Activated naive CD4-positive, alpha-beta T cell treated with anti-CD3 and anti-CD28 coated beads, Interleukin-2, amount 50 U/mL, for 72 hours (primary cell): ENCODE measurements around the gene MAMSTR. TPM values are rescaled to one million over a fixed set of nuclear protein-coding genes. Genes with fewer than 3 reads are reported as not detected.
"Not testable (repeated sequence)": the region's sequence is repeated elsewhere in the genome, so short reads cannot be mapped to it uniquely, and the experiment has no call there.

Experiments used
- ATAC-seq, 2 donors: fragments of 150-1000 bp; cut with Tn5 transposase; 2 replicates each; pipeline ENCODE4 v1.10.0; 2021; ENCODE audit warnings: mild to moderate bottlenecking in 2 of 2, moderate library complexity in 2 of 2
- DNase-seq, 2 donors: peaks; one replicate each; pipeline ENCODE4 v3.0.0; 2021 to 2022; ENCODE audit warnings: low spot score in 2 of 2
- H3K27ac Mint-ChIP-seq, 2 donors: one replicate each; pipeline ENCODE4 v1.8.0; 2022; ENCODE audit warnings: mild to moderate bottlenecking in 2 of 2, mixed read lengths in 2 of 2
- H3K36me3 Mint-ChIP-seq, 2 donors: one replicate each; pipeline ENCODE4 v1.8.0; 2022; ENCODE audit warnings: mixed read lengths in 2 of 2
- H3K9me3 Mint-ChIP-seq, 2 donors: one replicate each; pipeline ENCODE4 v1.8.0; 2022; ENCODE audit warnings: mixed read lengths in 2 of 2
- total RNA-seq, 2 donors: library from RNA; stranded (reverse); gene quantifications; one replicate each; pipeline ENCODE4 v1.2.3, GENCODE V29; 2022

MAMSTR gene
- total RNA-seq, 2 donors from 2014 or later: 1.1 to 1.4 TPM

DNA sequence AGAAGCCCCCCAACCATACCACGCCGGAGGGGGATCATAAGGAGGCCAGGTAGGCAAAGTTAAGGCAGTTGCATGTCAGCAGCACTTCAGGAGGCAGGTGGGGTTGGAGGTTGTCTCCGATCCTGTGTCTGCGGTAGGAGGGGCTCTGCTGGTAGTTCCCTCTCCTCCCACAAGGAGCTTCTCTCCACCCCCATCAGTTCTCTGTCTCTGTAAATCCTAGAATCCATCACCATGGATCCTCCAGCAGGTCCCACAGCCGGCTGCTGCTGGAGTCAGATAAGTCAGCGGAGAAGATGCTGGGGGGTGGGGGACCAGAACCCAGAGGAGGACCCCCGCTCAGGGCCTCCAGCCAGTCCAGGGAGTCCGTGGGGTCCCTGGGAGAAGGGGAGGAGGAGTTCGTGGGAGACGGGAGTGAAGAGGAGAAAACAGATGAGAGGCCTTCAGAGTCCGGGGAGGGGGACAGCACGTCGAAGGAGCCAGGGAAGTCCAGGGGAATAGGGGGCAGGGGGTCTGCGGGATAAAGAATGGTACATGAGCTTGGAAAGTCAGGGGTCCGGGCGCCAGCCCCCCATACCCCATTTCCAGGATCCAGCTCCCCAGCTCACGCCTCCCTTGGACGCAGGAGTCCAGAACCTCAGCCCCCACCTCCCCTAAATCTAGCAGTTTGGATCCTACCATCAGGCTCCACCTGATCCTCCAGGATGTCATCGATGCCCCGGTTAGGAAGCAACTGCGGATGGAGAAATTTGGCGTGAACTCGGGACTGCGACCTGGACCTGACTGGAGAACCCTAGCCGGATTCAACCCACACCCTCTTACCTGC, 6.3 kb downstream of the MAMSTR start:
- Mint-ChIP-seq H3K9me3 (no peaks in the 10 kb centered on the region), H3K27ac (peak overlapping the region; percentile 84 to 86), H3K36me3 (peaks cover 6 to 19% of the 10 kb centered on the region in 2 donors)
- ATAC-seq (no peak), DNase-seq (no peak)

DNA sequence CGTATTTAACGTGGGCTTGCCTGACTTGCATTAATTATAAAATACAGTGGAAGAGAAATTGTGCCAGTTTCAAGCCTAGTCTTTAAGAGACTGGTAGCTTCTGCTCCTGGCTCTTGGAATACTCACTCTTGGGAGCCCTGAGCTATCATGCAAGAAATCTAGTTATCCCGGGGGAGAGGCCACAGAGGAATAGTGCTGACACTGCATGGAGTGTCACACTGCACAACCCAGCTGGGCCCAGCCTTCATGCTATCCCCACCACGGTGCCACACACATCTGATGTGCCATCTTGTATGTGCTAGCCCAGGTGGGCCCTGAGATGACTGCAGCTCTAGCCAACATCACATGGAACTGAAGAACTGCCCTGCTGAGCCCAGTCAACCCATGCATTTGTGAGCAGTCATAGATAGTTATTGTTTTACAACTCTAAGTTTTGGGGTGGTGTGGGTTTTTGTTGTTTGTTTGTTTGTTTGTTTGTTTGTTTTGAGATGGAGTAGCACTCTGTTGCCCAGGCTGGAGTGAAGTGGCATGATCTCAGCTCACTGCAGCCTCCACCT, 8.3 kb downstream of the MAMSTR start:
- H3K36me3 Mint-ChIP-seq: peaks cover 6 to 19% of the 10 kb centered on the region in 2 donors
- ATAC-seq: no peak

DNA sequence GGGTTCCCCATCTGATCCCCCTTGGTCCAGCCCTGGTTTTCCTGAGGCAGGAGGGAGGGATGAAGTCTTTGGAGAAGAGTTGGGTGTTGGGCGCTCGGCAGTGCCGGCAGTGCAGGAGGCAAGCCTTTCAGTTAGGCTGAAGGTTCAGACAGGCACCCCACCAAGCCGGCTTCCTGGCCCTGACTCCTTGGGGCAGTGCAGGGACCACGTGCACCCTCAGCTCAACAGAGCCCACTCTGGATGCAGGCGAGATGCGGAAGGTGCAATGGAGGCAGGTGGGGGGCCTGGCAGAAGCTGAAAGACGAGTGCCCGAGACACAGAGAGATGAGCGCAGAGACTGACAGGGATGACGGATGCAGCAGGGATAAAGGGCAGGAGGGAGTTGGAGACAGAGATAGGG, 11.1 kb downstream of the MAMSTR start:
- H3K36me3 Mint-ChIP-seq: peaks cover 10 to 19% of the 10 kb centered on the region in 2 donors
- DNase-seq (no peak), ATAC-seq (no peak)
- H3K27ac Mint-ChIP-seq: peak overlapping the region in 1 of 2 donors; percentile 71
- H3K9me3 Mint-ChIP-seq: no peaks in the 10 kb centered on the region

More for the DNA sequence above, 8.3 kb downstream of the MAMSTR start:
- H3K27ac Mint-ChIP-seq: no peak overlapping the region
- no peaks in the 10 kb centered on the region for H3K9me3 Mint-ChIP-seq
- no peak for DNase-seq

DNA sequence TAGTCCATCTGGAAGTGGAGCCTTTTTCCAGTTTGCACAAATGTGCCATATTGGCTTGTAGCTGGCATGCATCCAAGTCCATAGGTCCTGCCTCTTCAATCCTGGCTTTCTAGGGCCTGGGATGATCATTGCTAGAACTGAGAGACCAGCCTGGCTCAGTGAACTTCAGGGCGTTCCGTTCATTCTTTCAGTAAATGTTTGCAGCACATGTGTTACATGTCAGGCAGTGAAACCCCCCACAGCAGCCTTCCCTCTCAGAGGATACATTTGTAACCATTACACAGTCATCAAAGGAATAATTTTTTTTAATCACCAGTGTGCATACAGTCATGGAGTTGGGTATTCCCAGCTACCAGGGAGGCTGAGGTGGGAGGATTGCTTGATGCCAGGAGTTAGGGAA, 14.1 kb downstream of the MAMSTR start:
- no peak for ATAC-seq
- DNase-seq: no peak
- Mint-ChIP-seq H3K27ac (no peak overlapping the region), H3K9me3 (no peaks in the 10 kb centered on the region), H3K36me3 (peaks cover 0 to 11% of the 10 kb centered on the region in 2 donors)

DNA sequence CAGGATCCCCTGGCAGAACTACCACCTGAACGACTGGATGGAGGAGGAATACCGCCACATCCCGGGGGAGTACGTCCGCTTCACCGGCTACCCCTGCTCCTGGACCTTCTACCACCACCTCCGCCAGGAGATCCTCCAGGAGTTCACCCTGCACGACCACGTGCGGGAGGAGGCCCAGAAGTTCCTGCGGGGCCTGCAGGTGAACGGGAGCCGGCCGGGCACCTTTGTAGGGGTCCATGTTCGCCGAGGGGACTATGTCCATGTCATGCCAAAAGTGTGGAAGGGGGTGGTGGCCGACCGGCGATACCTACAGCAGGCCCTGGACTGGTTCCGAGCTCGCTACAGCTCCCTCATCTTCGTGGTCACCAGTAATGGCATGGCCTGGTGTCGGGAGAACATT, 16.2 kb downstream of the MAMSTR start:
- ATAC-seq (no peak), DNase-seq (no peak)
- Mint-ChIP-seq H3K9me3 (no peaks in the 10 kb centered on the region), H3K27ac (no peak overlapping the region), H3K36me3 (peaks cover 0 to 11% of the 10 kb centered on the region in 2 donors)

DNA sequence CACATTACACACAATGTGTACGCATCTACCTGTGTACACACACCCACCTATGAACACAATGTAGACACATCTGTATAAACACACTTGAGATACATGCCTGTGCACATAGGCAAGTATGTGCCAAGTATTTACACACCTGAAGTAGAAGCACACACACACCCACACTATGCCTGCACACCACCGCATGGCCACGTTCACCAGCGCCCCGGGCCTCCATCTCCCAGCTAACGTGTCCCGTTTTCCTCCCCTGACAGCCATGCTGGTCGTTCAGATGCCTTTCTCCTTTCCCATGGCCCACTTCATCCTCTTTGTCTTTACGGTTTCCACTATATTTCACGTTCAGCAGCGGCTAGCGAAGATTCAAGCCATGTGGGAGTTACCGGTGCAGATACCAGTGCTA, 16.8 kb downstream of the MAMSTR start:
- DNase-seq (no peak), ATAC-seq (no peak)
- no peak overlapping the region for H3K27ac Mint-ChIP-seq
- no peaks in the 10 kb centered on the region for H3K9me3 Mint-ChIP-seq
- H3K36me3 Mint-ChIP-seq: peaks cover 0 to 11% of the 10 kb centered on the region in 2 donors

DNA sequence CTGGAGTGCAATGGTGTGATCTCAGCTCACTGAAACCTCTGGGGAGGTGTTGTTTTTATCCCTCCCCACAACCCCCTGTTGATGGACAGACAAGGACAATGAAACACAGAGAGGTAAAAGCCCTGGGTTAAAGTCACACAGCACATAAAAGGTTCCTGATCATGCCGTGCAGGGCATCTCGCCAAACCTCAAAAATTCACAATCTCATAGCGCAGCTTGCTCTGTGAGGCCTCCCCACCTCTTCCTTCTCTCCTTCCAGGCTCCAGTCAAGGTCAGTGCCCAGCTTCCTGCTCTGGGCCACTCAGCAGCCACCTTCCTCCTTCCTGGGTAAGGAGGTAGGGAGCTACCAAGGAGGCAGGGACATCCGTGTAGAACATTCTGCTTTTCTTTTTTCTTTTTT, 21.5 kb downstream of the MAMSTR start:
- Mint-ChIP-seq H3K36me3 (peaks cover 0 to 6% of the 10 kb centered on the region in 2 donors), H3K27ac (no peak overlapping the region), H3K9me3 (no peaks in the 10 kb centered on the region)
- DNase-seq: no peak
- ATAC-seq: no peak

DNA sequence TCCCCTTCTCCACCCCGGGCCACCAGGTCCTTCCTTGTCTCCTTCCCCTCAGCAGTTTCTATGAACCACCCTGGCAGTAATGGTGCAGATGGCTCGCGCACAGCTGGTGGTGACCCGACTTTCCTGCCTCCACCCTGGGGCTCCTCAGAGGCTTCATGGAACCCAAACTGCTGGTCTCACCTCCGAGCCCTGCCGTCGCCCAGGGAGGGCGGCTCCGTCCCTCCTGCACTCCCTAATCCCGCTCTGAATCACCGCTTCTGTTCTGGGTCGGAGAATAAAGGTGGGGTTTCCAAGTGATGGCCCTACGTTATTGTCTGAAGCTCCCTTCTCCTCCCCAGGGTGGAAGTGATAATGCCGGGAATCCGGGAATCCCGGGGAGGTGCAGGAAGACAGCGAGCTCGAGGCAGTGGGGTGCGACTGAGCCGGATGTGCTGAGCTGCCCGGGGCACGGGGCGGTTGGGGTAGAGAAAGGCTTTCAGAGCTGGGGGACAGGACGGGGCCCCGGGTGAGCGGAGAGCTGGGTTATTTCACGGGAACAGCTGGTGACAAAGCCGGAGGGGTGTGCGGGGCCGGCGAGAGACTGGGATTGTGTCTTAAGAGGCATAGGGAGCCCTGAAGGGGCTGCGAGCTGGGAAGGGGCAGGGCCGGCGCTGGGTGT, 23.0 kb downstream of the MAMSTR start:
- no peaks in the 10 kb centered on the region for H3K9me3 Mint-ChIP-seq
- no peak for DNase-seq
- no peaks in the 10 kb centered on the region for H3K36me3 Mint-ChIP-seq
- peak in 1 of 2 donors; percentile 33 for ATAC-seq
- H3K27ac Mint-ChIP-seq: no peak overlapping the region

DNA sequence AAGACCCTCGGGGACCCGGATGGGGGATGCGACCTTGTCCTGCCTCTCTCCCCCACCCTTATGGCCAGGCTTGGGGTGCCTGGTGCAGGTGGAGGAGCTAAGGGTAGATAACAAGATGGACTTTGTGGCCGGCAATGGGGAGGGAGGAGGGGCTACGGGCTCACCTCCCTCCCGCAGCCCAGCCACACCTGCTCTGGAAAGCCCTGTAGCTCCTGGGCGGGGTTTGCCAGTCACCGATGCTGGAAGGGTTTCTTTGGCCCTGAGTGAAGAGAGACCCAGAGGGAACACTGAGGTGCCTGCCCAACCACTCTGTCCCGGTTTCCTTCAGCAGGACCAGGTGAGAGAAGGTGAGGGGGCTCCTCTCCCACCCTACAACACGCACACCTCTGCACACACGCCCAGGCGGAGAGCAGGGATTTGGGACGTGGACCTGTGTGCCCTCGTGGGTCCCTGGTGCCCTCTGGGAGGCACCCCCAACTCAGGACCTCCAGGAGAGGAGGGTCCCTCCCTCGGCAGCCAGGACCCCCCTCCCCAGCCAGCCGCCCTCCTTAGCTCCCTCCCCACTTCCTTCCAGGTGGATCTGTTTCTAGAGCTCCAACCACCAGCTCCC, 23.7 kb downstream of the MAMSTR start, which contains the start of gene FUT2:
Gene FUT2 (plus strand): TSS at position 229 of the 610 bp plus-strand sequence. CDS start 6,986 bp downstream, outside the sequence.
- Mint-ChIP-seq H3K9me3 (no peaks in the 10 kb centered on the region), H3K27ac (no peak within 1 kb of the TSS), H3K36me3 (no peaks in the 10 kb centered on the region)

DNA sequence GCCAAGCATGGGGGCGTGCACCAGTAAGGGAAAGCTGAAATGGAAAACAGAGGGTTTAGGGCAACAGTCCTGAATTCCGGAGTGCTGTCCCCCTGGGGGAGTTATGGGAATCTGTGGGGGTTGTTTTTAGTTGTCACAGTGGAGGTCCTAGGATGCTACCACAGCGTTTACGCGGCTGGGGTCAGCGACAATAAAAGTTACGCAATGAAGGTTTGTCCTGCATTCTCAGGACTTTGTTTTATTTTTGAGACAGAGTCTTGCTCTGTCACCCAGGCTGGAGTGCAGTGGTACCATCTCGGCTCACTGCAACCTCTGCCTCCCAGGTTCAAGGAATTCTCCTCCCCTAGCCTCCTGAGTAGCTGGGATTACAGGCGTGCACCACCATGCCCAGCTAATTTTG, 25.9 kb downstream of the MAMSTR start:
- not testable (repeated sequence) for H3K27ac Mint-ChIP-seq, H3K36me3 Mint-ChIP-seq, DNase-seq, ATAC-seq, H3K9me3 Mint-ChIP-seq

More for the DNA sequence above, 23.7 kb downstream of the MAMSTR start, which contains the start of gene FUT2:
- DNase-seq (no peak), ATAC-seq (no peak)

DNA sequence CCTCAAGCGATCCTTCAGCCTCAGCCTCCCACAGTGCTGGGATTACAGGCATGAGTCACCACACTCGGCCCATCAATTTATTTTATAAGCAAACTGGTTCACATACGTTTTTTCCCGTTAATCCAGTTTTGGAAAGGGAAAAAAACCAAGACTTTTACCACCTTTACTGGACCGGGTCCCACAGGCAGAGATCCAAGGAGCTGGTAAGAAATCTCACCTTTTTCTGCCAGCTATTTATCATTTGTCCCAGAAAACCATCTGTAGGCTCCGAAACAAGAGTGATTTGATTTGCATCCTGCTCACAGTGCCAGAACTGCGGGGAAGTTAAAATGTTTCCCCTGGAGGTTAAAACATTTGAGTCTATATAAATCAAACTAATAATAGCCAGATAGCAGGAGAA, 30.1 kb downstream of the MAMSTR start:
- no peaks in the 10 kb centered on the region for H3K9me3 Mint-ChIP-seq
- H3K27ac Mint-ChIP-seq: no peak overlapping the region
- no peaks in the 10 kb centered on the region for H3K36me3 Mint-ChIP-seq

DNA sequence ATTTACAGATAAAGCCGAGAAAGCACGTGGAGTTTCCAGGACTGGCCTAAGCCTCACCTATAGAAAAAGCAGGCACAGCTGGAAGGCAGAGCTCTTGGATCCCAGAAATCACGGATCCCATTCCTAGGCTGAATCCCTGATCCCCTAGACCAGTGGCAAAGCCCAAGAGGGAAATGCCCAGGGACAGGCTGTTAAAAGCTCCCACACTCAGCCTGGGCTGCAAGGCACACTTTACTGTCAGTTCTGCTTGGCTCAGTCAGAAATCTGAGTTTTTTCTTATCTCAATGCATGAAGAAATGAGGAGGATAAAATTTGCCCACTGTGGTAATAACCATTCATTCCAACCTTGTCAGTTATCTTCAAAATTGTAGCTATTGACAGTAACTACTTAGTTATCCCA, 31.7 kb downstream of the MAMSTR start:
- Mint-ChIP-seq H3K36me3 (no peaks in the 10 kb centered on the region), H3K27ac (no peak overlapping the region), H3K9me3 (no peaks in the 10 kb centered on the region)
- DNase-seq (no peak), ATAC-seq (no peak)

More for the DNA sequence above, 30.1 kb downstream of the MAMSTR start:
- ATAC-seq (no peak), DNase-seq (no peak)

DNA sequence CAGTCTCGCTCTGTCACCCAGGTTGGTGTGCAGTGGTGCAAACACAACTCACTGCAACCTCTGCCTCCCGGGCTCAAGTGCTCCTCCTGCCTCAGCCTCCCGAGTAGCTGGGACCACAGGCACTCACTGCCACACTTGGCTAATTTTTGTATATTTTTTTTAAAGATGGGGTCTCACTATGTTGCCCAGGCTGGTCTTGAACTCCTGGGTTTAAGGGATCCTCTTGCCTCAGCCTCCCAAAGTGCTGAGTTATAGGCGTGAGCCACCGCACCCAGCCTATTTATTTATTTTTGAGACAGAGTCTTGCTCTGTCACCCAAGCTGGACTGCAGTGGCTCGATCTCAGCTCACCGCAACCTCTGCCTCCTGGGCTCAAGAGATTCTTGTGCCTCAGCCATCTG, 32.9 kb downstream of the MAMSTR start:
- DNase-seq, H3K9me3 Mint-ChIP-seq, ATAC-seq, H3K27ac Mint-ChIP-seq, H3K36me3 Mint-ChIP-seq: not testable (repeated sequence)

DNA sequence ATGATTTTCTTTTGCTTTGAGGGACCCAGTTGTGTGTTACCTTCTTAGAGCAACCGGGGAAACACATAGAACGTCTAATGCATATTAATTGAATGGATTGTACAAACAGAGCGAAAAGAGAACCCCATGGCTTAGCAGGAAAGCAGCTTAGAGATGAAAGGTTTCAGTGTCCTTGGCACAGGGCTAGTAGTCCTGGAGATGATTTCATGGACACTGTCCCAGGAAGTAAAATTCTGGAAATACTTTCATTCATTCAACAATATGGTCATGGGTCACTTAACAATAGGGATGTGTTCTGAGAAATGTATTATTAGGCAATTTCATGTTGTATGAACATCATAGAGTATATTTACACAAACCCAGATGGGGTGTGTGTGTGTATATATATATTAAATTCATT, 33.4 kb downstream of the MAMSTR start:
- Mint-ChIP-seq H3K9me3 (no peaks in the 10 kb centered on the region), H3K27ac (no peak overlapping the region), H3K36me3 (no peaks in the 10 kb centered on the region)
- DNase-seq (no peak), ATAC-seq (no peak)

DNA sequence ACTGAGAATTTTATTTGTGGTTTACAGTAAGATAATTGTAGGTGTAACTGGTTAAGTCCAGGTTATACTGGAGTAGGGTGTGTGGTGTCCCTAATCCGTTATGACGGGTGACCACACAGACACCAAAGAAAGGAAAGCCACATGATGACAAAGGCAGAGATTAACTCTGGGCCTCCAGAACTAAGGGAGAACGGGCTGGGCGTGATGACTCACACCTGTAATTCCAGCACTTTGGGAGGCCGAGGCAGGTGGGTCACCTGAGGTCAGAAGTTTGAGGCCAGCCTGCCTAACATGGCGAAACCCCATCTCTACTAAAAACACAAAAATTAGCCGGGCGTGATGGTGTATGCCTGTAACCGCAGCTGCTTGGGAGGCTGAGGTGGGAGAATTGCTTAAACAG, 33.9 kb downstream of the MAMSTR start:
- no peaks in the 10 kb centered on the region for H3K36me3 Mint-ChIP-seq
- no peak for ATAC-seq

DNA sequence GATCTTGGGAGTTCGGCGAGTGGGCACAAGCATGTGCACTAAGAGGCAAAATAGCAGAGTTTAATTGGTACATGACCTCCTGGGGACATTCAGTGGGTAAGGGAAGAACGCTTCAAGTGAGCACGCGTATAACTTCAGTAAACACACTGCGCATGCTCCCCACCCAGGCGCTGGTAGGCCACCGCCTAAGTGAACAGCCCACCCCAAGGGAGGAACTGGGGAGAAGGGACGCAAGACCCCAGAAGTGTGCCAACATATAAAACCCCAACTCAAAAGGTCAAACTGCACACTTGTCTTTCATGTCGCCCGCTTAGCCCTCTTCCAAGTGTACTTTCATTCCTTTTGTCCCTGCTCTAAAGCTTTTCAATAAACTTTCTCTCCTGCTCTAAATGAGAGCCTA, 36.2 kb downstream of the MAMSTR start:
- H3K27ac Mint-ChIP-seq: no peak overlapping the region
- DNase-seq: no peak
- no peaks in the 10 kb centered on the region for H3K9me3 Mint-ChIP-seq
- ATAC-seq: peak; percentile 33 to 46
- H3K36me3 Mint-ChIP-seq: no peaks in the 10 kb centered on the region

More for the DNA sequence above, 33.9 kb downstream of the MAMSTR start:
- no peak for DNase-seq
- no peak overlapping the region for H3K27ac Mint-ChIP-seq
- H3K9me3 Mint-ChIP-seq: no peaks in the 10 kb centered on the region

DNA sequence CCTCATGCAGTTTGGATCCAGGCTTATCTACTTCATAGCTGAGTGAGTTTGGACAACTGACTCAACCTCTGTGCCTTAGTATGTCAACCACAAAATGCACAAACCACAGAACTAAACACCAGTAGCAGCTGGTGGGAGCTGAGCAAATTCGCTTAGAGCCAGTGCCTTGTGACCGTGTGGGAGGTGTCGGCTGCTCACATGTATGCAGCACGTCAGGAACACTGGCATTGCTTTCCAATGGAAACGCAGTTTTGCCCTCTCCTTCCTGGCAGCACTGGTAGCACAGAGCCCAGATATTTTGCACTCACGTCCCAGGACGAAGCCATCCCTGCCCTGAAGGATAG, 38.4 kb downstream of the MAMSTR start:
- no peak overlapping the region for H3K27ac Mint-ChIP-seq
- no peak for DNase-seq
- H3K36me3 Mint-ChIP-seq: no peaks in the 10 kb centered on the region
- no peaks in the 10 kb centered on the region for H3K9me3 Mint-ChIP-seq
- ATAC-seq: peak; percentile 30 to 53
